ENCODE results near the gene FGF8.

Gene FGF8

GRCh38 chr10:101768791-101769170, 7.1 kb downstream of the FGF8 start:
- FAIRE-seq = no peak

- no peak for FAIRE-seq
Measured at GRCh38 chr10:101767966-101768790, 7.7 kb downstream of the FGF8 start.

- no peak for FAIRE-seq
Measured at GRCh38 chr10:101767600-101767945, 8.3 kb downstream of the FGF8 start.

GRCh38 chr10:101766753-101767599, 8.9 kb downstream of the FGF8 start:
- no peak for FAIRE-seq

- FAIRE-seq = no peak
Measured at GRCh38 chr10:101766306-101766705, 9.6 kb downstream of the FGF8 start.

GRCh38 chr10:101763141-101763846, 12.6 kb downstream of the FGF8 start:
- FAIRE-seq = no peak

GRCh38 chr10:101762736-101763135, 13.2 kb downstream of the FGF8 start:
- FAIRE-seq = no peak

- no peak for FAIRE-seq
Measured at GRCh38 chr10:101761226-101761625, 14.7 kb downstream of the FGF8 start.

- FAIRE-seq = no peak
Measured at GRCh38 chr10:101760510-101760909, 15.4 kb downstream of the FGF8 start.

GRCh38 chr10:101759309-101760247, 16.3 kb downstream of the FGF8 start:
- FAIRE-seq = no peak

- no peak for FAIRE-seq
Measured at GRCh38 chr10:101758858-101759257, 17.1 kb downstream of the FGF8 start.

- FAIRE-seq = no peak
Measured at GRCh38 chr10:101752241-101752640, 23.7 kb downstream of the FGF8 start.

GRCh38 chr10:101749047-101750016, 26.6 kb downstream of the FGF8 start:
- FAIRE-seq = no peak

GRCh38 chr10:101748496-101748895, 27.4 kb downstream of the FGF8 start:
- no peak for FAIRE-seq

- FAIRE-seq = no peak
Measured at GRCh38 chr10:101745074-101745696, 30.7 kb downstream of the FGF8 start.

GRCh38 chr10:101744267-101744666, 31.6 kb downstream of the FGF8 start:
- no peak for FAIRE-seq

- FAIRE-seq = no peak
Measured at GRCh38 chr10:101741938-101742337, 34.0 kb downstream of the FGF8 start.

- FAIRE-seq = no peak
Measured at GRCh38 chr10:101736666-101737065, 39.2 kb downstream of the FGF8 start.

- no peak for FAIRE-seq
Measured at GRCh38 chr10:101732096-101732495, 43.8 kb downstream of the FGF8 start.

GRCh38 chr10:101726115-101726387, 49.9 kb downstream of the FGF8 start:
- FAIRE-seq = no peak
